GM18526 (cell line): ENCODE results near the gene MALRD1.

Experiments used
- POLR2A ChIP-seq: IDR thresholded peaks from 3 replicates; pipeline ENCODE4 v1.6.1; 2011; ENCODE audit not compliant: insufficient read length; ENCODE audit errors: extremely low read depth

The MALRD1 gene

GRCh38 chr10:19063986-19064385, 15.4 kb downstream of the MALRD1 start:
- TF ChIP-seq POLR2A, result no peak

- no peak for TF ChIP-seq POLR2A
Observed at GRCh38 chr10:19071946-19072345, 23.3 kb downstream of the MALRD1 start.

GRCh38 chr10:19077276-19077675, 28.7 kb downstream of the MALRD1 start:
- TF ChIP-seq POLR2A, result no peak

- TF ChIP-seq POLR2A, result no peak
Observed at GRCh38 chr10:19096501-19097073, 48.0 kb downstream of the MALRD1 start.

GRCh38 chr10:19097151-19097550, 48.5 kb downstream of the MALRD1 start:
- TF ChIP-seq POLR2A, result no peak

GRCh38 chr10:19098803-19099202, 50.2 kb downstream of the MALRD1 start:
- no peak for TF ChIP-seq POLR2A

GRCh38 chr10:19107406-19107805, 58.8 kb downstream of the MALRD1 start:
- no peak for TF ChIP-seq POLR2A

GRCh38 chr10:19111501-19112267, 63.1 kb downstream of the MALRD1 start:
- no peak for TF ChIP-seq POLR2A

- TF ChIP-seq POLR2A, result no peak
Observed at GRCh38 chr10:19117438-19117837, 68.8 kb downstream of the MALRD1 start.

GRCh38 chr10:19119191-19119590, 70.6 kb downstream of the MALRD1 start:
- no peak for TF ChIP-seq POLR2A

- no peak for TF ChIP-seq POLR2A
Observed at GRCh38 chr10:19120381-19120908, 71.8 kb downstream of the MALRD1 start.

- TF ChIP-seq POLR2A, result no peak
Observed at GRCh38 chr10:19133992-19134391, 85.4 kb downstream of the MALRD1 start.

- no peak for TF ChIP-seq POLR2A
Observed at GRCh38 chr10:19142967-19143366, 94.4 kb downstream of the MALRD1 start.

- no peak for TF ChIP-seq POLR2A
Observed at GRCh38 chr10:19144206-19144605, 95.6 kb downstream of the MALRD1 start.

GRCh38 chr10:19154375-19154774, 105.8 kb downstream of the MALRD1 start:
- TF ChIP-seq POLR2A, result no peak

- TF ChIP-seq POLR2A, result no peak
Observed at GRCh38 chr10:19158358-19158757, 109.8 kb downstream of the MALRD1 start.

- no peak for TF ChIP-seq POLR2A
Observed at GRCh38 chr10:19158870-19159269, 110.3 kb downstream of the MALRD1 start.

- TF ChIP-seq POLR2A, result no peak
Observed at GRCh38 chr10:19164461-19164860, 115.9 kb downstream of the MALRD1 start.
